ENCODE measurements around the gene EPC2. TPM values are rescaled to one million over a fixed set of nuclear protein-coding genes. Genes with fewer than 3 reads are reported as not detected.
"Not testable (repeated sequence)": the region's sequence is repeated elsewhere in the genome, so short reads cannot be mapped to it uniquely, and the experiment has no call there.

EPC2 gene
- total RNA-seq, 1 experiment from 2014 or later, result 20.3 TPM

DNA sequence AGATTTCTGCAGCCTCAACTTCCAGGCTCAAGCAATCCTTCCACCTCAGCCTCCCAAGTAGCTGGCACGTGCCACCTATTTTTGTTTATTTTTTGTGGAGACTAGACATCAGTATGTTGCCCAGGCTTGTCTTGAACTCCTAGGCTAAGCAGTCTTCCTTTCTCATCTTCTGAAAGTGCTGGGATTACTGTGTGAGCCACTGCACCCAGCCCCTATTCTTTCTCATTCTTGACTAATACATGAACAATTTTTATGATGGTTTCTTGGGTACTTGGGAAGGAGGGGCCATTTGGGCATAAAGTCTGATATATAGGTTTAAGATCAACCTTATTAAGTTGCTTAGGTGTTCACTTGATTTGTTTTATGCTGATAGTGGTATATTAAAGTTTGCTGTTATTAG, 26.2 kb downstream of the EPC2 start:
- H3K4me1 Mint-ChIP-seq, result peaks cover 45% of the 10 kb centered on the region
- CTCF ChIA-PET, result no interaction called here
- H3K4me3 Mint-ChIP-seq, result no peak overlapping the region
- H3K27ac Mint-ChIP-seq, result peak overlapping the region; percentile 82
- H3K9me3 Mint-ChIP-seq, result no peaks in the 10 kb centered on the region
- POLR2A ChIA-PET, result no interaction called here
- TF ChIP-seq ZNF263 (CRISPR knock-in tag; IDR thresholded peaks at IDR 0.05; ENCODE audit: low read depth), result no peak
- TF ChIP-seq ZNF396 (CRISPR knock-in tag; IDR thresholded peaks at IDR 0.05; ENCODE audit: borderline replicate concordance), result no peak
- TF ChIP-seq ZNF219 (CRISPR knock-in tag; IDR thresholded peaks at IDR 0.05; ENCODE audit: borderline replicate concordance), result no peak
- TF ChIP-seq, protein P1, sequence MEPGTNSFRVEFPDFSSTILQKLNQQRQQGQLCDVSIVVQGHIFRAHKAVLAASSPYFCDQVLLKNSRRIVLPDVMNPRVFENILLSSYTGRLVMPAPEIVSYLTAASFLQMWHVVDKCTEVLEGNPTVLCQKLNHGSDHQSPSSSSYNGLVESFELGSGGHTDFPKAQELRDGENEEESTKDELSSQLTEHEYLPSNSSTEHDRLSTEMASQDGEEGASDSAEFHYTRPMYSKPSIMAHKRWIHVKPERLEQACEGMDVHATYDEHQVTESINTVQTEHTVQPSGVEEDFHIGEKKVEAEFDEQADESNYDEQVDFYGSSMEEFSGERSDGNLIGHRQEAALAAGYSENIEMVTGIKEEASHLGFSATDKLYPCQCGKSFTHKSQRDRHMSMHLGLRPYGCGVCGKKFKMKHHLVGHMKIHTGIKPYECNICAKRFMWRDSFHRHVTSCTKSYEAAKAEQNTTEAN (CRISPR knock-in tag; IDR thresholded peaks at IDR 0.05), result no peak
- H3K27me3 Mint-ChIP-seq (ENCODE audit: low read depth), result no peaks in the 10 kb centered on the region
- no peak for ATAC-seq
- H3K36me3 Mint-ChIP-seq, result no peaks in the 10 kb centered on the region
- no peak for DNase-seq (ENCODE audit: low spot score)

GRCh38 chr2:148674063-148675020, 29.8 kb downstream of the EPC2 start:
- peaks cover 4% of the 10 kb centered on the region; the same call in 1 of the 2 replicates for H3K9me3 Mint-ChIP-seq
- TF ChIP-seq NFATC4 (CRISPR knock-in tag; IDR thresholded peaks at IDR 0.05), result no peak
- peak; percentile 71 for TF ChIP-seq CTCF (IDR thresholded peaks at IDR 0.05)
- ChIA-PET POLR2A (no interaction called here), CTCF (interaction anchor here (0.6 kb wide), 1 partner anchor 97 kb away, joined by 4 read pairs; no protein-coding TSS in a partner anchor)
- DNase-seq (ENCODE audit: low spot score) (peak; percentile 55), ATAC-seq (peak; percentile 90)
- no peaks in the 10 kb centered on the region for H3K27me3 Mint-ChIP-seq (ENCODE audit: low read depth)
- peaks cover 40% of the 10 kb centered on the region for H3K4me1 Mint-ChIP-seq
- H3K4me3 Mint-ChIP-seq, result no peak overlapping the region
- H3K27ac Mint-ChIP-seq, result peak overlapping the region; percentile 11
- no peaks in the 10 kb centered on the region for H3K36me3 Mint-ChIP-seq

DNA sequence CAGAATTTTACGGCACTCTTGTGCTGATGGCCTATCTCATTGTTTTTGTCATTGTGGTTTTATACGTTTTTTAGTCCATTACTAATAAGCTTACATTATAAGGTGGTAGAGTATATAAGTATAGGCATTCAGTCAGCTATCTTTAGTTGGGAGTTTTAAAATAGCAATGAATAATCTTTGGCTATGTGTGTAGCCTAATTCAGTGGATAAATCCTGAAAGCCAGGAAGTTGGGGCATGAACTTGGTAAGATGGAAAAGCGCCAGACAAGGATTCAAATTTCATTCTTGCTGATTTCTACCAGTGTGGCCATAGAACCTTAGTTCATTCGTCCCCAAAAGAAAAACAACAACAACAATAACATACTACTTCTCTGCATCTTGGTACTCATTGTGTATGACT, 31.2 kb downstream of the EPC2 start:
- H3K27me3 Mint-ChIP-seq (ENCODE audit: low read depth), result no peaks in the 10 kb centered on the region
- no peak overlapping the region for H3K4me3 Mint-ChIP-seq
- no peak for ATAC-seq
- POLR2A ChIA-PET, result no interaction called here
- TF ChIP-seq FOXP4 (CRISPR knock-in tag; IDR thresholded peaks at IDR 0.05) (no peak), SMAD4 (CRISPR knock-in tag; IDR thresholded peaks at IDR 0.05) (no peak), ELF4 (CRISPR knock-in tag; IDR thresholded peaks at IDR 0.05; ENCODE audit: low read depth) (no peak), ZNF416 (CRISPR knock-in tag; IDR thresholded peaks at IDR 0.05) (no peak), SP1 (CRISPR knock-in tag; conservative IDR thresholded peaks at IDR 0.05) (no peak), CTCF (IDR thresholded peaks at IDR 0.05) (no peak), HMGXB4 (CRISPR knock-in tag; IDR thresholded peaks at IDR 0.05) (no peak), GTF2I (CRISPR knock-in tag; conservative IDR thresholded peaks at IDR 0.05) (no peak)
- TF ChIP-seq, protein P2, sequence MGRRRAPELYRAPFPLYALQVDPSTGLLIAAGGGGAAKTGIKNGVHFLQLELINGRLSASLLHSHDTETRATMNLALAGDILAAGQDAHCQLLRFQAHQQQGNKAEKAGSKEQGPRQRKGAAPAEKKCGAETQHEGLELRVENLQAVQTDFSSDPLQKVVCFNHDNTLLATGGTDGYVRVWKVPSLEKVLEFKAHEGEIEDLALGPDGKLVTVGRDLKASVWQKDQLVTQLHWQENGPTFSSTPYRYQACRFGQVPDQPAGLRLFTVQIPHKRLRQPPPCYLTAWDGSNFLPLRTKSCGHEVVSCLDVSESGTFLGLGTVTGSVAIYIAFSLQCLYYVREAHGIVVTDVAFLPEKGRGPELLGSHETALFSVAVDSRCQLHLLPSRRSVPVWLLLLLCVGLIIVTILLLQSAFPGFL (CRISPR knock-in tag; IDR thresholded peaks at IDR 0.05; ENCODE audit: borderline replicate concordance), result no peak
- CTCF ChIA-PET, result interaction anchor here (0.7 kb wide), 1 partner anchor 161 kb away, joined by 3 read pairs; no protein-coding TSS in a partner anchor
- peaks cover 40% of the 10 kb centered on the region for H3K4me1 Mint-ChIP-seq
- no peaks in the 10 kb centered on the region for H3K36me3 Mint-ChIP-seq
- peaks cover 4% of the 10 kb centered on the region; the same call in 1 of the 2 replicates for H3K9me3 Mint-ChIP-seq
- no peak for DNase-seq (ENCODE audit: low spot score)
- H3K27ac Mint-ChIP-seq, result peak overlapping the region; percentile 32; the same call in 1 of the 2 replicates

- H3K27me3 Mint-ChIP-seq (ENCODE audit: low read depth); POLR2A ChIA-PET; DNase-seq (ENCODE audit: low spot score); H3K27ac Mint-ChIP-seq; H3K9me3 Mint-ChIP-seq; H3K36me3 Mint-ChIP-seq; ATAC-seq; H3K4me3 Mint-ChIP-seq; CTCF ChIA-PET: not testable (repeated sequence)
- H3K4me1 Mint-ChIP-seq, result peaks cover 38% of the 10 kb centered on the region
Measured at GRCh38 chr2:148678302-148679179, 34.0 kb downstream of the EPC2 start.

Measured in WTC11 (cell line).